GM18526 (cell line): ENCODE data around the gene INPP5J.

Experiments
- POLR2A ChIP-seq: IDR thresholded peaks from 3 replicates; pipeline ENCODE4 v1.6.1; 2011; ENCODE audit not compliant: insufficient read length; ENCODE audit errors: extremely low read depth

Gene INPP5J

GRCh38 chr22:31151872-31152271 is 29.1 kb downstream of the INPP5J start:
- no peak for TF ChIP-seq POLR2A

- TF ChIP-seq POLR2A, result no peak
Measured at GRCh38 chr22:31153357-31153756, 30.6 kb downstream of the INPP5J start.

- TF ChIP-seq POLR2A, result no peak
Measured at GRCh38 chr22:31154975-31155374, 32.2 kb downstream of the INPP5J start.

- TF ChIP-seq POLR2A, result no peak
Measured at GRCh38 chr22:31155422-31155821, 32.7 kb downstream of the INPP5J start.

GRCh38 chr22:31160328-31160978 is 37.7 kb downstream of the INPP5J start:
- no peak for TF ChIP-seq POLR2A

- no peak for TF ChIP-seq POLR2A
Measured at GRCh38 chr22:31161386-31161785, 38.6 kb downstream of the INPP5J start.

GRCh38 chr22:31162015-31162765 is 39.4 kb downstream of the INPP5J start:
- TF ChIP-seq POLR2A, result no peak

GRCh38 chr22:31170971-31171370 is 48.2 kb downstream of the INPP5J start:
- TF ChIP-seq POLR2A, result no peak

- no peak for TF ChIP-seq POLR2A
Measured at GRCh38 chr22:31173386-31174145, 50.8 kb downstream of the INPP5J start.

GRCh38 chr22:31176923-31177322 is 54.2 kb downstream of the INPP5J start:
- TF ChIP-seq POLR2A, result no peak

GRCh38 chr22:31177420-31178162 is 54.8 kb downstream of the INPP5J start:
- no peak for TF ChIP-seq POLR2A

GRCh38 chr22:31178859-31179258 is 56.1 kb downstream of the INPP5J start:
- no peak for TF ChIP-seq POLR2A

GRCh38 chr22:31179345-31179744 is 56.6 kb downstream of the INPP5J start:
- TF ChIP-seq POLR2A, result no peak

- TF ChIP-seq POLR2A, result no peak
Measured at GRCh38 chr22:31184015-31184414, 61.2 kb downstream of the INPP5J start.
